ENCODE results near the gene SEC14L1.

GRCh38 chr17:77106874-77107358 lies 33.9 kb upstream of the SEC14L1 start:
- TF ChIP-seq EP300 (IDR thresholded peaks at IDR 0.05; ENCODE audit: borderline replicate concordance) (no peak), CREB1 (IDR thresholded peaks at IDR 0.05; ENCODE audit: low read depth) (no peak), REST (IDR thresholded peaks at IDR 0.05; ENCODE audit: low read depth) (no peak), RAD21 (IDR thresholded peaks at IDR 0.05; ENCODE audit: low read depth) (no peak)

Measured in Ishikawa (cell line).